CD4-positive, CD25-positive, alpha-beta regulatory T cell (primary cell): ENCODE data around the gene UBN1. TPM values are rescaled to one million over a fixed set of nuclear protein-coding genes. Genes with fewer than 3 reads are reported as not detected.

Source experiments
- ATAC-seq, 2 donors: fragments of 150-1000 bp; cut with Tn5 transposase; one replicate each; pipeline ENCODE4 v1.10.0; 2021; ENCODE audit warnings: low read depth in 2 of 2, moderate number of reproducible peaks in 2 of 2, moderate library complexity in 1 of 2
- DNase-seq, 3 donors: peaks; one replicate each; pipeline versions ENCODE4 v3.0.0 to v3.0.0-alpha.2; 2012 to 2022; ENCODE audit warnings: mixed read lengths in 1 of 3
- H3K27ac ChIP-seq: one replicate; pipeline ENCODE4 v1.7.0; 2013; ENCODE audit warnings: mild to moderate bottlenecking, low read length; ENCODE audit not compliant: insufficient read depth, poor library complexity, severe bottlenecking
- H3K27me3 ChIP-seq: one replicate; pipeline ENCODE4 v1.7.0; 2013; ENCODE audit warnings: low read length; ENCODE audit not compliant: control insufficient read depth, insufficient read depth
- H3K36me3 ChIP-seq: one replicate; pipeline ENCODE4 v1.7.0; 2013; ENCODE audit warnings: mild to moderate bottlenecking, low read length, moderate library complexity; ENCODE audit not compliant: control insufficient read depth, insufficient read depth
- H3K4me1 ChIP-seq: 2 replicates; pipeline ENCODE4 v1.7.0; 2013; ENCODE audit warnings: mild to moderate bottlenecking, low read length; ENCODE audit not compliant: insufficient read depth, control insufficient read depth, poor library complexity, severe bottlenecking
- H3K4me3 ChIP-seq: one replicate; pipeline ENCODE4 v1.7.0; 2013; ENCODE audit warnings: low read depth, mild to moderate bottlenecking, low read length, moderate library complexity
- H3K9me3 ChIP-seq, 2 experiments: 1 replicate in 1 of 2; 2 replicates in 1 of 2; pipeline ENCODE4 v1.7.0; 2013; ENCODE audit warnings: low read length in 2 of 2, mild to moderate bottlenecking in 1 of 2, moderate library complexity in 1 of 2; ENCODE audit not compliant: control insufficient read depth in 2 of 2
- H3K27ac Mint-ChIP-seq, 3 donors: one replicate each; pipeline ENCODE4 v1.8.0; 2020 to 2022; ENCODE audit warnings: mild to moderate bottlenecking in 3 of 3, mixed read lengths in 3 of 3, moderate library complexity in 2 of 3
- H3K27me3 Mint-ChIP-seq: one replicate; pipeline ENCODE4 v1.8.0; 2022; ENCODE audit warnings: mild to moderate bottlenecking, mixed read lengths
- H3K36me3 Mint-ChIP-seq: one replicate; pipeline ENCODE4 v1.8.0; 2020; ENCODE audit warnings: mixed read lengths
- H3K4me1 Mint-ChIP-seq, 4 donors: one replicate each; pipeline ENCODE4 v1.8.0; 2020 to 2022; ENCODE audit warnings: mixed read lengths in 4 of 4, mild to moderate bottlenecking in 1 of 4
- H3K4me3 Mint-ChIP-seq, 4 donors: one replicate each; pipeline ENCODE4 v1.8.0; 2020 to 2022; ENCODE audit warnings: mild to moderate bottlenecking in 4 of 4, mixed read lengths in 4 of 4, moderate library complexity in 3 of 4
- H3K9me3 Mint-ChIP-seq, 7 donors: one replicate each; pipeline ENCODE4 v1.8.0; 2020 to 2022; ENCODE audit warnings: mixed read lengths in 7 of 7, mild to moderate bottlenecking in 3 of 7, moderate library complexity in 2 of 7
- polyA plus RNA-seq, 4 donors: library from polyadenylated mRNA; unstranded; fragments of 300-500 nt; fragmentation: Illumina TruSeq; gene quantifications; one replicate each; pipeline ENCODE4 v1.2.3, GENCODE V29; 2021
- total RNA-seq: library from RNA; stranded (reverse); gene quantifications from one replicate; pipeline ENCODE4 v1.2.3, GENCODE V29; 2022

The UBN1 gene
- total and polyA plus RNA-seq, 5 donors from 2014 or later: 10.8 to 65.3 (median 11.4) TPM

GRCh38 chr16:4850211-4850610 lies 2.9 kb downstream of the UBN1 start:
- Mint-ChIP-seq H3K36me3 (peaks cover 13% of the 10 kb centered on the region), H3K27ac (peak overlapping the region in 1 of 3 donors; percentile 14), H3K4me1 (peaks cover 22 to 62% (median 49%) of the 10 kb centered on the region in 4 donors), H3K27me3 (no peaks in the 10 kb centered on the region), H3K9me3 (no peaks in the 10 kb centered on the region), H3K4me3 (peak overlapping the region; percentile 84 to 91 (median 90))
- Histone ChIP-seq H3K36me3 (peaks cover 10% of the 10 kb centered on the region), H3K27ac (no peak overlapping the region), H3K9me3 (no peaks in the 10 kb centered on the region), H3K4me3 (peak overlapping the region; percentile 46), H3K4me1 (peaks cover 47% of the 10 kb centered on the region), H3K27me3 (no peaks in the 10 kb centered on the region)
- DNase-seq (no peak), ATAC-seq (no peak)

- Mint-ChIP-seq H3K4me1 (peaks cover 11 to 49% (median 38%) of the 10 kb centered on the region in 4 donors), H3K27ac (peak overlapping the region in 2 of 3 donors; percentile 32 to 57), H3K9me3 (no peaks in the 10 kb centered on the region), H3K27me3 (no peaks in the 10 kb centered on the region), H3K36me3 (peaks cover 5% of the 10 kb centered on the region), H3K4me3 (no peak overlapping the region)
- DNase-seq: peak in 1 of 3 donors; percentile 20
- H3K27ac ChIP-seq: peak overlapping the region; percentile 19
- H3K27me3 ChIP-seq: no peaks in the 10 kb centered on the region
- H3K4me3 ChIP-seq: no peak overlapping the region
- no peaks in the 10 kb centered on the region for H3K9me3 ChIP-seq
- peaks cover 32% of the 10 kb centered on the region for H3K4me1 ChIP-seq
- peaks cover 24% of the 10 kb centered on the region for H3K36me3 ChIP-seq
- ATAC-seq: no peak
These were observed 5.1 kb downstream of the UBN1 start for GRCh38 chr16:4852221-4852872.

GRCh38 chr16:4855371-4855770 lies 8.1 kb downstream of the UBN1 start:
- ATAC-seq: no peak
- Mint-ChIP-seq H3K4me3 (no peak overlapping the region), H3K9me3 (no peaks in the 10 kb centered on the region), H3K4me1 (peaks cover 9 to 25% (median 21%) of the 10 kb centered on the region in 4 donors), H3K36me3 (peaks cover 32% of the 10 kb centered on the region), H3K27me3 (no peaks in the 10 kb centered on the region), H3K27ac (no peak overlapping the region)
- Histone ChIP-seq H3K27me3 (no peaks in the 10 kb centered on the region), H3K36me3 (peaks cover 47% of the 10 kb centered on the region), H3K27ac (no peak overlapping the region), H3K9me3 (no peaks in the 10 kb centered on the region), H3K4me1 (peaks cover 8% of the 10 kb centered on the region), H3K4me3 (no peak overlapping the region)
- DNase-seq: no peak

- no peaks in the 10 kb centered on the region for H3K27me3 ChIP-seq
- peaks cover 35% of the 10 kb centered on the region for H3K36me3 Mint-ChIP-seq
- ATAC-seq (no peak), DNase-seq (no peak)
- H3K27ac ChIP-seq: no peak overlapping the region
- peaks cover 8% of the 10 kb centered on the region for H3K4me1 ChIP-seq
- no peaks in the 10 kb centered on the region for H3K9me3 Mint-ChIP-seq
- H3K27me3 Mint-ChIP-seq: no peaks in the 10 kb centered on the region
- peaks cover 6 to 21% (median 17%) of the 10 kb centered on the region in 4 donors for H3K4me1 Mint-ChIP-seq
- H3K27ac Mint-ChIP-seq: no peak overlapping the region
- H3K36me3 ChIP-seq: peaks cover 51% of the 10 kb centered on the region
- no peaks in the 10 kb centered on the region for H3K9me3 ChIP-seq
- H3K4me3 Mint-ChIP-seq: no peak overlapping the region
- no peak overlapping the region for H3K4me3 ChIP-seq
These were observed 8.5 kb downstream of the UBN1 start for GRCh38 chr16:4855804-4856203.

GRCh38 chr16:4859190-4859899 lies 12.1 kb downstream of the UBN1 start:
- Histone ChIP-seq H3K4me3 (no peak overlapping the region), H3K36me3 (peaks cover 70% of the 10 kb centered on the region), H3K27me3 (no peaks in the 10 kb centered on the region), H3K9me3 (no peaks in the 10 kb centered on the region), H3K4me1 (no peaks in the 10 kb centered on the region), H3K27ac (no peak overlapping the region)
- Mint-ChIP-seq H3K4me3 (no peak overlapping the region), H3K27me3 (no peaks in the 10 kb centered on the region), H3K9me3 (no peaks in the 10 kb centered on the region), H3K36me3 (peaks cover 39% of the 10 kb centered on the region), H3K27ac (peak overlapping the region in 1 of 3 donors; percentile 71), H3K4me1 (peaks cover 4 to 21% (median 9%) of the 10 kb centered on the region in 4 donors)
- ATAC-seq (no peak), DNase-seq (no peak)

- H3K4me1 Mint-ChIP-seq: peaks cover 4 to 26% (median 11%) of the 10 kb centered on the region in 4 donors
- H3K27ac Mint-ChIP-seq: peak overlapping the region in 2 of 3 donors; percentile 70 to 76
- H3K27me3 Mint-ChIP-seq: no peaks in the 10 kb centered on the region
- Histone ChIP-seq H3K27ac (no peak overlapping the region), H3K4me3 (no peak overlapping the region), H3K4me1 (no peaks in the 10 kb centered on the region), H3K36me3 (peaks cover 69% of the 10 kb centered on the region), H3K27me3 (no peaks in the 10 kb centered on the region), H3K9me3 (no peaks in the 10 kb centered on the region)
- H3K9me3 Mint-ChIP-seq: no peaks in the 10 kb centered on the region
- H3K4me3 Mint-ChIP-seq: no peak overlapping the region
- peaks cover 43% of the 10 kb centered on the region for H3K36me3 Mint-ChIP-seq
- DNase-seq (no peak), ATAC-seq (no peak)
These were observed 12.6 kb downstream of the UBN1 start for GRCh38 chr16:4859900-4860255.

GRCh38 chr16:4860727-4861342 lies 13.6 kb downstream of the UBN1 start:
- Mint-ChIP-seq H3K4me1 (peaks cover 4 to 28% (median 11%) of the 10 kb centered on the region in 4 donors), H3K27ac (peak overlapping the region in 1 of 3 donors; percentile 17), H3K36me3 (peaks cover 43% of the 10 kb centered on the region), H3K9me3 (no peaks in the 10 kb centered on the region), H3K4me3 (no peak overlapping the region), H3K27me3 (no peaks in the 10 kb centered on the region)
- ATAC-seq (no peak), DNase-seq (no peak)
- no peaks in the 10 kb centered on the region for H3K4me1 ChIP-seq
- no peak overlapping the region for H3K4me3 ChIP-seq
- H3K27ac ChIP-seq: no peak overlapping the region
- no peaks in the 10 kb centered on the region for H3K27me3 ChIP-seq
- peaks cover 60% of the 10 kb centered on the region for H3K36me3 ChIP-seq
- no peaks in the 10 kb centered on the region for H3K9me3 ChIP-seq
